SH-SY5Y (cell line): ENCODE measurements around the gene UGGT2.

Experiments
- GATA2 ChIP-seq: IDR thresholded peaks from 2 replicates; pipeline ENCODE4 v1.6.1; 2011; ENCODE audit warnings: mild to moderate bottlenecking, low read depth, low read length
- GATA3 ChIP-seq: IDR thresholded peaks from 2 replicates; pipeline ENCODE4 v1.6.1; 2011; ENCODE audit warnings: low read depth, mild to moderate bottlenecking, low read length, moderate library complexity

DNA sequence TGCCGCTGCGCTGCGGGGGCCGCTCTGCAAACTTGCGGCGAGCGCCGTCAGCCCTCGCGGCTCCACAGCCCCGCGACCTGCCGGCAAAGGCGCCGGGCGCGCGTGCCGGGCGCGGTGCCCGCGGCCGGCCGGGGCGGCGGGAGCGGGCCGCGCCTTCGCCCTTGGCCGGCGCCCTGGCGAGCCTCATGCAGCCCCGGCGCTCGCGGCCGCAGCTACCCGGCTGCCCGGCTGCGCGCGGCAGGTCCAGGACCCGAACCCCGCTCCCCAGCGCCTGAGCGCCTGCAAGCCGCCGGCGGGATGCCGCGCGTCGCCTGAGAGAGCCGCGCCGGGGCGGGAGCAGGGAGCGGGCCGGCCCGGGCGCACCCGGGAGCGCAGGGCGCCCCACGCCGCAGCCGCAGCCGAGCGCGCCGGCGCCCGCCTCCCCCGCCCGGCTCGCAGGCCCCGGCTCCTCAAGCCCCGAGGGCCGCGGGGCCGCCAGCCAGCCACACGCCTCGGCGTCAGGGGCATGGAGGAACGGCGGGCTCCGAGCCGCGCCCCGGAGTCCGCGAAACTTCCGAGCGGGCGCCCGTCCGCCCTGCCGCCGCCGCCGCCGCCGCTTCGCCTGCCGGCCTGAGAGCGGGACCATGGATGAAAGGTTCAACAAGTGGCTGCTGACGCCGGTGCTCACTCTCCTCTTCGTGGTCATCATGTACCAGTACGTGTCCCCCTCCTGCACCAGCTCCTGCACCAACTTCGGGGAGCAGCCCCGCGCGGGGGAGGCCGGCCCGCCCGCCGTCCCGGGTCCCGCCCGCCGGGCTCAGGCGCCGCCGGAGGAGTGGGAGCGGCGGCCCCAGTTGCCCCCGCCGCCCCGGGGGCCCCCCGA is 37.3 kb upstream of the UGGT2 start:
- TF ChIP-seq GATA2 = no peak
- TF ChIP-seq GATA3 = no peak
